GM21528 (cell line): ENCODE results near the gene NECTIN2.
"Not testable (repeated sequence)": the region's sequence is repeated elsewhere in the genome, so short reads cannot be mapped to it uniquely, and the experiment has no call there.

Source experiments
- ATAC-seq: cut with Tn5 transposase; IDR thresholded peaks from one replicate; pipeline ENCODE4 v1.9.1; 2021; ENCODE audit warnings: mild to moderate bottlenecking, moderate library complexity; ENCODE audit not compliant: unreplicated experiment, low FRiP score

NECTIN2 gene

DNA sequence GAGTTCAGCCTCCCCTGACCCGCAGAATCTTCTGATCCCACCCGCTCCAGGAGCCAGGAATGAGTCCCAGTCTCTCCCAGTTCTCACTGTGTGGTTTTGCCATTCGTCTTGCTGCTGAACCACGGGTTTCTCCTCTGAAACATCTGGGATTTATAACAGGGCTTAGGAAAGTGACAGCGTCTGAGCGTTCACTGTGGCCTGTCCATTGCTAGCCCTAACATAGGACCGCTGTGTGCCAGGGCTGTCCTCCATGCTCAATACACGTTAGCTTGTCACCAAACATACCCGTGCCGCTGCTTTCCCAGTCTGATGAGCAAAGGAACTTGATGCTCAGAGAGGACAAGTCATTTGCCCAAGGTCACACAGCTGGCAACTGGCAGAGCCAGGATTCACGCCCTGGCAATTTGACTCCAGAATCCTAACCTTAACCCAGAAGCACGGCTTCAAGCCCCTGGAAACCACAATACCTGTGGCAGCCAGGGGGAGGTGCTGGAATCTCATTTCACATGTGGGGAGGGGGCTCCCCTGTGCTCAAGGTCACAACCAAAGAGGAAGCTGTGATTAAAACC is 58.4 kb downstream of the NECTIN2 start:
- no peak for ATAC-seq

DNA sequence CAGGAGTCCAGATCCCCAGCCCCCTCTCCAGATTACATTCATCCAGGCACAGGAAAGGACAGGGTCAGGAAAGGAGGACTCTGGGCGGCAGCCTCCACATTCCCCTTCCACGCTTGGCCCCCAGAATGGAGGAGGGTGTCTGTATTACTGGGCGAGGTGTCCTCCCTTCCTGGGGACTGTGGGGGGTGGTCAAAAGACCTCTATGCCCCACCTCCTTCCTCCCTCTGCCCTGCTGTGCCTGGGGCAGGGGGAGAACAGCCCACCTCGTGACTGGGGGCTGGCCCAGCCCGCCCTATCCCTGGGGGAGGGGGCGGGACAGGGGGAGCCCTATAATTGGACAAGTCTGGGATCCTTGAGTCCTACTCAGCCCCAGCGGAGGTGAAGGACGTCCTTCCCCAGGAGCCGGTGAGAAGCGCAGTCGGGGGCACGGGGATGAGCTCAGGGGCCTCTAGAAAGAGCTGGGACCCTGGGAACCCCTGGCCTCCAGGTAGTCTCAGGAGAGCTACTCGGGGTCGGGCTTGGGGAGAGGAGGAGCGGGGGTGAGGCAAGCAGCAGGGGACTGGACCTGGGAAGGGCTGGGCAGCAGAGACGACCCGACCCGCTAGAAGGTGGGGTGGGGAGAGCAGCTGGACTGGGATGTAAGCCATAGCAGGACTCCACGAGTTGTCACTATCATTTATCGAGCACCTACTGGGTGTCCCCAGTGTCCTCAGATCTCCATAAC is 59.5 kb downstream of the NECTIN2 start, which contains the start of gene APOE:
Gene APOE (plus strand): TSS at position 360 of the 724 bp plus-strand sequence. CDS start 829 bp downstream, outside the sequence.
- ATAC-seq = no peak

DNA sequence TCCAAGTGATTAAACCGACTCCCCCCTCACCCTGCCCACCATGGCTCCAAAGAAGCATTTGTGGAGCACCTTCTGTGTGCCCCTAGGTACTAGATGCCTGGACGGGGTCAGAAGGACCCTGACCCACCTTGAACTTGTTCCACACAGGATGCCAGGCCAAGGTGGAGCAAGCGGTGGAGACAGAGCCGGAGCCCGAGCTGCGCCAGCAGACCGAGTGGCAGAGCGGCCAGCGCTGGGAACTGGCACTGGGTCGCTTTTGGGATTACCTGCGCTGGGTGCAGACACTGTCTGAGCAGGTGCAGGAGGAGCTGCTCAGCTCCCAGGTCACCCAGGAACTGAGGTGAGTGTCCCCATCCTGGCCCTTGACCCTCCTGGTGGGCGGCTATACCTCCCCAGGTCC is 61.5 kb downstream of the NECTIN2 start:
- ATAC-seq = no peak

DNA sequence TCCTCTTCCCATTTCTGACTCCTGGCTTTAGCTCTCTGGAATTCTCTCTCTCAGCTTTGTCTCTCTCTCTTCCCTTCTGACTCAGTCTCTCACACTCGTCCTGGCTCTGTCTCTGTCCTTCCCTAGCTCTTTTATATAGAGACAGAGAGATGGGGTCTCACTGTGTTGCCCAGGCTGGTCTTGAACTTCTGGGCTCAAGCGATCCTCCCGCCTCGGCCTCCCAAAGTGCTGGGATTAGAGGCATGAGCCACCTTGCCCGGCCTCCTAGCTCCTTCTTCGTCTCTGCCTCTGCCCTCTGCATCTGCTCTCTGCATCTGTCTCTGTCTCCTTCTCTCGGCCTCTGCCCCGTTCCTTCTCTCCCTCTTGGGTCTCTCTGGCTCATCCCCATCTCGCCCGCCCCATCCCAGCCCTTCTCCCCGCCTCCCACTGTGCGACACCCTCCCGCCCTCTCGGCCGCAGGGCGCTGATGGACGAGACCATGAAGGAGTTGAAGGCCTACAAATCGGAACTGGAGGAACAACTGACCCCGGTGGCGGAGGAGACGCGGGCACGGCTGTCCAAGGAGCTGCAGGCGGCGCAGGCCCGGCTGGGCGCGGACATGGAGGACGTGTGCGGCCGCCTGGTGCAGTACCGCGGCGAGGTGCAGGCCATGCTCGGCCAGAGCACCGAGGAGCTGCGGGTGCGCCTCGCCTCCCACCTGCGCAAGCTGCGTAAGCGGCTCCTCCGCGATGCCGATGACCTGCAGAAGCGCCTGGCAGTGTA is 62.2 kb downstream of the NECTIN2 start:
- no peak for ATAC-seq

DNA sequence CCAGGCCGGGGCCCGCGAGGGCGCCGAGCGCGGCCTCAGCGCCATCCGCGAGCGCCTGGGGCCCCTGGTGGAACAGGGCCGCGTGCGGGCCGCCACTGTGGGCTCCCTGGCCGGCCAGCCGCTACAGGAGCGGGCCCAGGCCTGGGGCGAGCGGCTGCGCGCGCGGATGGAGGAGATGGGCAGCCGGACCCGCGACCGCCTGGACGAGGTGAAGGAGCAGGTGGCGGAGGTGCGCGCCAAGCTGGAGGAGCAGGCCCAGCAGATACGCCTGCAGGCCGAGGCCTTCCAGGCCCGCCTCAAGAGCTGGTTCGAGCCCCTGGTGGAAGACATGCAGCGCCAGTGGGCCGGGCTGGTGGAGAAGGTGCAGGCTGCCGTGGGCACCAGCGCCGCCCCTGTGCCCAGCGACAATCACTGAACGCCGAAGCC is 62.8 kb downstream of the NECTIN2 start:
- ATAC-seq = no peak

DNA sequence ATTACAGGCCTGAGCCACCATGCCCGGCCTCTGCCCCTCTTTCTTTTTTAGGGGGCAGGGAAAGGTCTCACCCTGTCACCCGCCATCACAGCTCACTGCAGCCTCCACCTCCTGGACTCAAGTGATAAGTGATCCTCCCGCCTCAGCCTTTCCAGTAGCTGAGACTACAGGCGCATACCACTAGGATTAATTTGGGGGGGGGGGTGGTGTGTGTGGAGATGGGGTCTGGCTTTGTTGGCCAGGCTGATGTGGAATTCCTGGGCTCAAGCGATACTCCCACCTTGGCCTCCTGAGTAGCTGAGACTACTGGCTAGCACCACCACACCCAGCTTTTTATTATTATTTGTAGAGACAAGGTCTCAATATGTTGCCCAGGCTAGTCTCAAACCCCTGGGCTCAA is 63.7 kb downstream of the NECTIN2 start:
- no peak for ATAC-seq

DNA sequence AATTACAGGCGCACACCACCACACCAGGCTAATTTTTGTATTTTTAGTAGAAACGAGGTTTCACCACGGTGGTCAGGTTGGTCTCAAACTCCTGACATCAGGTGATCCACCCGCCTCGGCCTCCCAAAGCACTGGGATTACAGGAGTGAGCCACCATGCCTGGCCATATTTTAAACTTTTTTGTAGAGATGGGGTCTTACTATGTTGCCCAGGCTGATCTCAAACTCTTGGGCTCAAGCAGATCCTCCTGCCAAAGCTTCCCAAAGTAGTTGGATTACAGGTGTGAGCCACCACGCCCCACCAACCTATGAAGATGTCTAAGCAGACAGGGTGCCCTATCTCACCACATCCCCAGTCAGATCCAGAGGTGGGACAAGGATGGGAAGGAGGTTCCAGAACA is 65.8 kb downstream of the NECTIN2 start:
- not testable (repeated sequence) for ATAC-seq

GRCh38 chr19:44912854-44913253 is 66.8 kb downstream of the NECTIN2 start:
- ATAC-seq = no peak

- ATAC-seq = not testable (repeated sequence)
These were observed 67.7 kb downstream of the NECTIN2 start for GRCh38 chr19:44913512-44914432.

GRCh38 chr19:44914433-44915206 is 68.5 kb downstream of the NECTIN2 start, which contains the start of gene APOC1:
APOC1 (plus strand) TSS chr19:44914608; CDS start chr19:44914892, 284 bp downstream.
- peak; percentile 92 for ATAC-seq

GRCh38 chr19:44924243-44924725 is 78.2 kb downstream of the NECTIN2 start:
- ATAC-seq = no peak

DNA sequence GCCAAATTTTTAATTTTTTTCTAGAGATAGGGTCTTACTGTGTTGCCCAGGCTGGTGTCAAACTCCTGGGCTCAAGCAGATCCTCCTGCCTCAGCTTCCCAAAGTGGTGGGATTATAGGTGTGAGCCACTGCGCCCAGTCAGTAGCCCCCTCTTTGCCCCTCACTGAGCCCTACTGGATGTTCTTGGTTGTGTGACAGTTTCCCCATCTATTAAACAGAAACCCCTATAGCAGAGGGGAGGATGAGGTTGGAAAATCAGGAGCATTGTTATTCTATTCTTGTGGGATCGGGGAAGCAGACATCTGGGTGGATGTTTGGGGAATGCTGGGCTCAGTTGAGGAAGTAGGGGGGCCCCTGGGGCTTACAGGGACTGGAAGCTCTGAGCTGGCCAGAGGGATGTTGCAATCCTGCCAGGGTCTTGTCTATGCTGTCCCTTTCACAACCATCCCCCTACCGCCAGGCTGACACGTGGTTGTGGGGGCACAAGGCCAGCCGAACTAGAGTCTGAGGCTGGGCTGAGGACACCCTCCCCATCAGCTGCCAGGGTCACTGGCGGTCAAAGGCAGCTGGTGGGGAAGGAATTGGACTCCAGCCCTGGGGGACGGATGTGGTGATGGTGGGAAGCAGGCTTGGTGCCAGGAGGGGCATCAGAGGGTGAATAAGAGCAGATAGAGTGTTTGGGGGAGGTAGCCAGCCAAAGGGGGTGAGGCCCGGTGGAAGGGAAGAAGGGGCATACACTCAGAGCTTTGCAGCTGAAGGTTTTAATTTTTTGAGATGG is 79.2 kb downstream of the NECTIN2 start:
- no peak for ATAC-seq

DNA sequence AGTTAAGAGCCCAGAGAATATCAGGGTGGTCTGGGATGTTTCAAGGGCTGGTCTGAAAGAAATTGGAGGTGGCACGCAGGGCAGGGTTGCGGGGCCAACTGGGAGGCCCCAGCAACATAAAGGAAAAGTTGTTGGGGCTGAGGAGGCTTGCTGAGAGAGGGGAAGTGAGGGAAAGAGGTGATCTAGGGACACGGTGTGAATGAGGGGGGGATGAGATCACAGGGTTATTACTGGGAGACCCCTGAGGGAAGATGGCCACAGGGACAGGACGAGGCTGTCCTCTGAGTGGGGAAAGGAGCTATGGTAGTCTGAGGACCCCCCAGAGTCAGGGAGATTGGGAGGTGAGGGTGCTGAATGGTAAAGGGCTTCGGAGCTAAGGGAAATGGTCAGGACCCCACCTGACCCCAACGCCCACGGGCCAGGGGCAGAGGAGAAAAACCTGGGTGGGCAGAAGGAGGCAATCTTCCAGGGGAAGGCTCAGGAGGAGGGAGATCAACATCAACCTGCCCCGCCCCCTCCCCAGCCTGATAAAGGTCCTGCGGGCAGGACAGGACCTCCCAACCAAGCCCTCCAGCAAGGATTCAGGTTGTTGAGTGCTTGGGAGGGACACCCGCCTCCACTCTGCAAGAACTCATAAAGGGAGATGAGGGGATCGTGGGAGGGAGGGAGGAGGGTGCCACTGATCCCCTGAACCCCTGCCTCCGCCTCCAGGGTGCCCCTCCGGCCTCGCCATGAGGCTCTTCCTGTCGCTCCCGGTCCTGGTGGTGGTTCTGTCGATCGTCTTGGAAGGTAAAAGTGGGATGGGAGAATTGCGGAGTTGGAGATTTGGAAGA is 80.4 kb downstream of the NECTIN2 start:
- ATAC-seq = not testable (repeated sequence)

- ATAC-seq = no peak
These were observed 81.6 kb downstream of the NECTIN2 start for GRCh38 chr19:44927746-44928145.

DNA sequence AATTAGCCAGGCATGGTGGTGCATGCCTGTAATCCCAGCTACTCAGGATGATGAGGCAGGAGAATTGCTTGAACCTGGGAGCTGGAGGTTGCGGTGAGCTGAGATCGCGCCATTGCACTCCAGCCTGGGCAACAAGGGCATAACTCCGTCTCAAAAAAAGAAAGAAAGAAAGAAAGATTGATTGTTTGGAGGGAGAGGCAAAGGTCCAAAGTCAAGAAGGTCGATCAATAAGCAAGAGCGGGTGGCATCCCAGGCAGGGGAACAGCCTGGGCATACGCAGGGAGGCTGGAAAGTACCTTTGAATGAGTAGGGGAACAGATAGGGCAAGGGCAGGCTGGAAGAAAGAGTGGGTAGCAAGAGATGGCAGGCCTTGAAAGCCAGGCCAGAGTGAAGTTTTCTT is 84.0 kb downstream of the NECTIN2 start:
- no peak for ATAC-seq

GRCh38 chr19:44931541-44931940 is 85.4 kb downstream of the NECTIN2 start:
- no peak for ATAC-seq
